IPS-NIHi7 (cell line): Measurements from ENCODE around the gene ZBTB20.
A peak's percentile ranks its signal among the peaks of the same experiment; 100 is the strongest.
"Not testable (repeated sequence)": the region's sequence is repeated elsewhere in the genome, so short reads cannot be mapped to it uniquely, and the experiment has no call there.

Experiments
- DNase-seq: peaks from one replicate; pipeline ENCODE4 v3.0.0; 2012; ENCODE audit warnings: mixed read lengths; ENCODE audit errors: extremely low spot score

Gene ZBTB20

GRCh38 chr3:114716126-114716525, 431.0 kb downstream of the ZBTB20 start:
- DNase-seq, result no peak

DNA sequence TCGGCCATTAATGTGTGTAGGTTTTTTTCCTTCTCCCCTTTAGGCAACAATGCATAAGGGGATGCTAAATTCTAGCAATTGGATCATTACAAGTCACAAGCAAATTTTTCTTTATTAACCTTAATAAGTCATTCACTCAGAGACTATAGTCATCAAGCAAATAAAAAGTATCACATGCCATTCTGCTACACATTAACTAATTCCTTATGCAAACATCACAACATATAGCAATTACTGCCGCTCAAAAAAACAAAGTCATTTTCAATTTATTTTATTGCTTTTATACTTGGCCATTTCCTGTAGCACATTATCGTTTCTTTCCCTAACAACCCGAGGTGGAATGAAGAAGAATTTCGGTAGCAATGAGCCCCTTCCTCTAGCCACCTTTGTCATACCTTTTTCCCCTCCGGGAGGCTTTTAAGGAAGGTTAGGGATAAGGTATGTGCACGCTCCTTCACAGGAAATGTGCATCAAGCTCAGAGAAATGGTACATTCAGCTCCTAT, 432.1 kb downstream of the ZBTB20 start:
- DNase-seq, result no peak

DNA sequence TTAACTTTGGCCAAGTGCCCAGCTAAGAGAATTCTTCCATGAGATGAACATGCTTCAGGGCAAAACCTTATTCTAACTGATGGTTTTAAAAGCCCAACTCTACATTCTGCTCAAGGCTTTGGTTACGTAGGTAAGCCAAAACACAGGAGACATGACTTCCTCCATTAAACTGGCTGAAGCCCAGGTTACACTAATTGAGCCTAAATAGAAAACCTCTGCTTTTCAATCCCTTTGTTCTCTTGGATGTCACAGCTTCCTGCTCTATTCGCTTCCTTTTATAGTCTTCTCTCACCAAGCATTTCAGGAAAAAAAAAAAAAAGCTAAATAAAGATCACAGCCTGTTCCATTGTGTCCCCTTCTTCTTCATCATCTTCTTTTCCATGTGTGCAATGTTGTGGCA, 432.9 kb downstream of the ZBTB20 start:
- DNase-seq, result no peak

DNA sequence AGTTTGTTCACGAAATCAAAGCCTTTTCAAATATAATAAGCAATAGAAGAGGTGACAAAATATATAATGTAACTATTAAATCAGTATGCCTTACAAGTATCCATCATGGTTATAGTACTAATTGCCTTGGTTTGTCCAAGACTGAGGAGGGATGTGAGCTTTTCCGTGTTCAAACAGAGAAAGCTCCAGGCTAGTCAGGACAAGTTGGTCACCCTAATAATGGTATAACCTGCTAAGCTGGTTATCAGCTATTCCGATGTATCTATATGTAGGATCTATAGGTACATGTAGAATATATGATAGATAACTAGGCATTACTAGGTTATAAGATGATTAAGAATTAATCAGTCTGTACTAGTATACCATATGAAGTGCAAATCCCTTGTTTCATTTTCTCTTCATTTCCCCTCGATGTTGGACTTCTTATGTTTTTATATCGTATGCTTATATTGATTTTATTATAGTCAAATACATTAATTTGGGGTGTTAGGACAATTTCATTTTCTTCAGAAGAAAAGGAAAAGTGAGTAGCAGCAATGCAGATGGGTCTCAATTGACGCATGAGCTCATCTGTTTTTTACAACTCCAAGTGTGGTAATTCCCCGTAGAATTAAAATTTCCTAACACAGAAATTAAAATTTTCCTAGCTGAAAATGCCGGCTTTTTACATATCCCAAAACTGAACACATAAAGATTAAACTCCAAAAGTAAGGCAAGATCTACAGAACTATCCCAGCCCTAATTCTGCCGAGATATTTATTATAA, 434.2 kb downstream of the ZBTB20 start:
- no peak for DNase-seq

DNA sequence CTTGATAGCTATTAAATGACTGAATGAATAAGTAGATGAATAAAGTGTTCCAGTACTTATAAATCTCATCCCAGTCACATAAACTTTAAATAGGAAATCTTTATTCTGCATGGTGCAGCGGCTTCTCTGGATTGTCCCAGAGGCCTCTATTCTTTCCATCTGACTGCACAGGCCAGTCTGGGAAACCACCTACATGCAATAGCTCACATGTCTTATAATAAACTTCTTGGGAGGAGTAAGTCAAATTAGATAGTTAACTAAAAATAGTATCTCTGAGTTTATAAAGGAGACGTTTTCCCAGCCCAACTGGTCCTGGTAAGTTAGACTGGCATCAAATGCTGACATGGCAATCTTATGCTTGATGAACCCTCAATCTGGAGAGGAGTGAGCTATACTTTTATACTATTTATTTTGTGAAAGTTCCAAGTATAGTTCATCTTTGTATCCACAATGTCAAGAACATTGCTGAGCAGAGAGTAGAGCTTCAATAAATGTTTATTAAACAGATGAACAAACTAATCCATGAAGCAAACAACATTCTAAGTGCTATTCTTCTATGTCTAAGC, 435.7 kb downstream of the ZBTB20 start:
- no peak for DNase-seq

DNA sequence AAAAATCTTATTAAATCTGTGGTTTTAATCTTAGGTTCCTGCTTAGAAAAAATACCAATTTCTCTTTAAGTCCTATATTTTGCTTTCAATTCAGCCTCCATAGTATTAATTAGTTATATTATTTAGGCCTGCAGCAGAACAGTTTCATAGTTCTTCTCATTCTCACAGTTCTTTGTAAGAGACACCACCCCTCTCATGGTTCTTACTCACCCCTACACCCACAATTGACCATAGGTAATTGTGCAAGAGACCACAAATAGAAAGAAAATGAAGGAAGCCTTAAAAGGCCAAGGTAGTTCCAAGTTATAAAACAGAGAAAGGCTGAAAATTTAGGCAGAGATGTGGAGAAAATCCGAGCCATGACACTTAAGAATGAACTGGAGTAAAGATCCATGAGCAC, 438.0 kb downstream of the ZBTB20 start:
- no peak for DNase-seq

DNA sequence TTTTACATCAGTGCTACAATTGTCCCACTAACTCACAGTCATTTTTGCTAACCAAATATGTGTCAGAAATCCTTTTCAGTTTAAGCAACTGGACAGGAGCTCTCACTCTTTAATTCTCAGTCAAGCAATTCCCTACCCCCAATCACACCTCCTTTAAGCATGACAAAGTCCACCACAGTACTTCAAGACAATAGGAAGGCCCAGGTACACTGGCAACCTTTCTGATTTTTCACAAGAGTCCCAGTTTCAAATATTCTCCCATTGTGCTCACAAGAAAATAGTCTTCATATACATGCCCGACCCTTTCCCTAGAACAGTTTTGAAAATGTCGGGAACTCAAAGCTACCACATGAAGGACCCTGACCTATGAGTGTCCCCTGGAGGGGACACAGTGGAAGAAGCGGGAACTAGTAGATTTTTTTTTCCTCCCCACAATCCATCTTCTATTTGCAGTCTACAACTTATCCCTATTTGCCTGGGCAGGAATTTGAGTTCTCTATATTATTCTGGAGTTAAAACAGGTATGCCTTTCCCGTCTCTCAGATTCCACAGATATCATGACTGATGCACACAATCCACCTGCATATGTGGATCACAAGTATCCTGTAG, 439.7 kb downstream of the ZBTB20 start:
- no peak for DNase-seq

DNA sequence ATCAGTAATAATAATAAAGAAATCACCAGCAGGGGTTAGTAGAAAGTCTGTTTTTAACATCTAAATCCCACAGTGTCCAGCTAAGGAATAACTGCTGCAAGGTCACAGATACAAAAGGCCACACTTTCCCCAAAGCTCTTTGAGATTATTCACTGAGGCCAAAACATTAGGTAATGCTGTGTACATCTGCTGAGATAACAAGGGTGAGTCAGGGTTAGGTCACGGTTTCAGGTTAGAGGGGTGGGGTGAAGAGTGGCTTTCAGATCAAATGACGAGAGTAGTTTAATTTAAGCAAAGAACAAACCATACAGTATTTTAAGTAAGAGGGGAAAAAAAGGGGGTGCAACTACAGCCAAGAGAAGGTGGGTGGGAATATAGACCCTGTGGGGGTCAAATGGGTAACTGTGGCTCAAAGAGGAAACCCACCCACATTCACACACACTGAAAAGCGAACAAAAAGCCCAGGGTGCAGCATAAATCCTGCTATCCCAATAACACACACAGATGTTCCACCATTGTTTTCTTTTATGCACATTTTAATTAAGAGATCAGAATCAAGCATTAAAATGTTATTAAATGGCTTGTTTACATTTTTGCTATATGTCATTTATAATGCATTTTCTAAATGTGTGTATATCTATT, 440.4 kb downstream of the ZBTB20 start:
- DNase-seq, result peak; percentile 23

DNA sequence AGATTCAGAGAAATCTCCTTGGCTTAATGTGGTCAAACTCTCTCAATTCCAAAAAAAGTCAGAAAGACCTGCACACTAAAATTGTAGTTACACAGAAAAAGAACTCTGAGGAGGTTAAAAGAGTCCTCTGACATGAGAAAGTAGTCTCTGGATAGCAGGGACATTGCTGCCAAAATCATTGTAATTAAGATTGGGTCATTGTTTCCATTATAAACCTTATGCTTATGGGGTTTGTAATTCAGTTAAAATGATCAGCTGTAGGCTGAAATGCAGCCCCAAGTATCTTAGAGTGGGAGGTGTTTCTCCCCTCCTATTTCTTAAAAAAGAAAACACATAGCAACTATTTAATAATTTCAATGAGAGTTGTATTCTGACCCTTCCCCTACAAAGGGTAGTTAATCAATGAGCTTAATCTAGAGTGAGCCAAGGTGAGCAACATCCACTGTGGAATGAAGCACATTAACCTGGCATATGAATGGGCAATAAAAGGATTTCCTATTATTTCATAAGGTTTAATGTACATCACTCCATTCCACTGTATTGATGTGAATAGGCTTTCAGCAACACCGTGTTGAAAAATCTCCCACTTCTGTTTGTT, 446.4 kb downstream of the ZBTB20 start:
- DNase-seq, result no peak

DNA sequence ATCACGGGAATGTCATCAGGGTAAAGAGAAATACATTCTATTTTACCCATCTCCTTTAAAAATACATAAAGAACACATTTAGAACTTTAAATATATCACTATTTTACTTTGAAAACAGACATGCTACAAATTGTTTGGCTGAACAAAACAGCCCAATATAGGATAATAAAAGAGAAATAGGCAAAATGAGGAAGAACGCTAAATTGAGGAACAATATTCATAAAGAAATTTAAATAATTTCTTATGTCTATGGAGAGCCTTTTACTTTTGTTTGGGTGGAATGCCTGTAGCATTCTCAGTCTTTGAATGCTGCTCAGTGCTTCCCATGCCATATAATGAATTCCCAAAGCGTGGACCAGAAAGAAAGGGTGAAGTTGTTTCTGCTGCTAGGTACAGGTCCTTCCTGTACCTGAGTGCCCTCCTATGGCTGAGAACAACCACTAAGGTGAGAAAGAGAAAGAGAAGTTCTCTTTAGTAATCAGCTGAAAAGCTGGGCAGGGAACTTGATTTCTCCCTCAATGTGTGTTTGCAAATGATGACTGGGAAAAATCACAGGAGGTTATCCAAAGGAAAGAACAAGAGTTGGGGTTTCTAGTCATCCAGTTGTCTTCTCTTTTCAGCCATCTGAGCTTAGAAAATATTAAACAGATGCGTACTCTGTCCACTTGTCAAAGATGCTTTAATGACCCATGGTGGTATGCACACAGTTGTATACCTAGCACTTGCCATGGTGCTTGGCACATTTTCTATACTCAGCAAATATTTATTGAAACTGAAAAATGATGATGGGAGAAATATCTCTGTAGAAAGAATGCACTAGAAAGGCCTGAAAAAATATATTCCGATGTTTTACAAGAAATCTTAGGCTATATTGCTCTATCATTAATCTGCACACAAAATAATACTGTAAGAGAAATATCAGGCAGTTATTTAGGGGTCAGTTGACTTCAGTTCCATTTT, 448.7 kb downstream of the ZBTB20 start:
- DNase-seq, result no peak

GRCh38 chr3:114697401-114697800, 449.7 kb downstream of the ZBTB20 start:
- DNase-seq, result no peak

GRCh38 chr3:114694251-114694650, 452.8 kb downstream of the ZBTB20 start:
- no peak for DNase-seq

- DNase-seq, result no peak
Measured at GRCh38 chr3:114691871-114692270, 455.2 kb downstream of the ZBTB20 start.

GRCh38 chr3:114690911-114691310, 456.2 kb downstream of the ZBTB20 start:
- no peak for DNase-seq

GRCh38 chr3:114687151-114687550, 459.9 kb downstream of the ZBTB20 start:
- DNase-seq, result no peak

GRCh38 chr3:114686621-114687020, 460.5 kb downstream of the ZBTB20 start:
- no peak for DNase-seq

DNA sequence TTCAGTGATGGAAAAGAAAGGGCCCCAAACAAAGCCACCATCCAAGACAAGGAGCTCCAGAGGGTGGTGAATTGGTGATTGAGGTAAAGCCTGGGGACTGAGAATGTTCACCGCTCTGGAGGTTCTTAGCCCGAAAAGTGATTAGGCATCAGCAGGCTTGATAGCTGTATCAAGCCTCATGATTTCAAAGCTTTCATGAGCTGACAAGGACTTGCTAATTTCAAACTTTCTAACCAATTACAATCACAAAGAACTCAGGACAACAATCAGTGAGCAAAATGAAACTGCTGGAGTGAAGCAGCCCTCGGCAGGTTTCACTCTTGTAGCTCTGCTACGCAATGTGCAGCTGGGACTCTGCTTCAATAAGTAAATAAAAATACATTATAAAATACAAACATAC, 461.9 kb downstream of the ZBTB20 start:
- no peak for DNase-seq

- no peak for DNase-seq
Measured at GRCh38 chr3:114680299-114680698, 466.8 kb downstream of the ZBTB20 start.

DNA sequence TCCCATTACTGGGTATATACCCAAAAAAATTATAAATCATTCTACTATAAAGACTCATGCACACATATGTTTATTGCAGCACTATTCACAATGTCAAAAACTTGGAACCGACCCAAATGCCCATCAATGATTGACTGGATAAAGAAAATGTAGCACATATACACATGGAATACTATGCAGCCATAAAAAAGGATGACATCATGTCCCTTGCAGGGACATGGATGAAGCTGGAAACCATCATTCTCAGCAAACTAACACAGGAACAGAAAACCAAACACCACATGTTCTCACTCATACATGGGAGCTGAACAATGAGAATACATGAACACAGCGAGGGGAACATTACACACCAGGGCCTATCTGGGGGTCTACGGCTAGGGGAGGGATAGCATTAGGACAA, 467.3 kb downstream of the ZBTB20 start:
- DNase-seq, result not testable (repeated sequence)

- no peak for DNase-seq
Measured at GRCh38 chr3:114675104-114675503, 472.0 kb downstream of the ZBTB20 start.

DNA sequence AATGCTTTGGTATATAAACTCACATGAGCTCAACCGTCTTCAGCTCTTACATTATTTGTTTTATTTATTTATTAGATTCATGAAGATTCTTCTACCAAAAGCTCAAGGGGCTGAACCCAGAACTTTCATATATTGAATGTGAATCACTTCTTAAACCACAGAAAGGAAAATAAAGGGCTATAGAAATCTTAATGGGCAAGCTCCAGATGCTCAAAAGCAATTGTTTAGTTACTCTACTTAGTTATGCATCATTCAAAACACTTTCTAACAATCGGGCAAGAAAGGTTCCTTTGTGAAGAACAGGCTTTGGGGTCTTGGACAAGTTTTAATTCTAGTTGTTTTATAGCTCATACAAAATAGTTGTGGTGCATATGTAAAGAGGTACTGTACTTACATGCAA, 473.1 kb downstream of the ZBTB20 start:
- DNase-seq, result no peak
